Astrocyte (in vitro differentiated cells and primary cell): ENCODE results near the gene KLK5. TPM values are rescaled to one million over a fixed set of nuclear protein-coding genes. Genes with fewer than 3 reads are reported as not detected.

ENCODE experiments used
- DNase-seq: peaks from one replicate; pipeline ENCODE4 v3.0.0-alpha.2; 2010; ENCODE audit warnings: low read depth
- FAIRE-seq: peaks from 2 replicates; lab custom pipeline; 2011; peaks lifted over from hg19 to GRCh38; lab: Jason Lieb, UNC
- H2AFZ ChIP-seq: 2 replicates; pipeline ENCODE4 v1.6.0; 2012; ENCODE audit warnings: low read depth, low read length, inconsistent platforms
- H3K27ac ChIP-seq: 2 replicates; pipeline ENCODE4 v1.5.1; 2011; ENCODE audit warnings: low read depth, low read length, inconsistent platforms
- H3K27me3 ChIP-seq: 2 replicates; pipeline ENCODE4 v1.6.0; 2011; ENCODE audit warnings: low read length, inconsistent platforms; ENCODE audit not compliant: insufficient read depth
- H3K36me3 ChIP-seq: 2 replicates; pipeline ENCODE4 v1.5.1; 2011; ENCODE audit warnings: low read length, inconsistent platforms; ENCODE audit not compliant: insufficient read depth
- H3K4me1 ChIP-seq: 2 replicates; pipeline ENCODE4 v1.5.1; 2011; ENCODE audit warnings: low read length, inconsistent platforms; ENCODE audit not compliant: insufficient read depth
- H3K4me2 ChIP-seq: 2 replicates; pipeline ENCODE4 v1.6.0; 2012; ENCODE audit warnings: low read length, inconsistent platforms
- H3K4me3 ChIP-seq: 2 replicates; pipeline ENCODE4 v1.5.1; 2011; ENCODE audit warnings: low read depth, mild to moderate bottlenecking, low read length, inconsistent platforms; ENCODE audit not compliant: insufficient read depth
- H3K79me2 ChIP-seq: 2 replicates; pipeline ENCODE4 v1.6.0; 2012; ENCODE audit warnings: mild to moderate bottlenecking, low read length, inconsistent platforms; ENCODE audit not compliant: insufficient read depth
- H3K9ac ChIP-seq: 2 replicates; pipeline ENCODE4 v1.6.0; 2012; ENCODE audit warnings: mild to moderate bottlenecking, low read length, inconsistent platforms
- H3K9me3 ChIP-seq: 2 replicates; pipeline ENCODE4 v1.5.1; 2012; ENCODE audit warnings: low read depth, mild to moderate bottlenecking, low read length, inconsistent platforms; ENCODE audit not compliant: insufficient read depth
- H4K20me1 ChIP-seq: 2 replicates; pipeline ENCODE4 v1.6.0; 2012; ENCODE audit warnings: low read length, inconsistent platforms; ENCODE audit not compliant: insufficient read depth
- H3K27ac Mint-ChIP-seq: one replicate; pipeline ENCODE4 v1.8.0; 2021; ENCODE audit warnings: mild to moderate bottlenecking, mixed read lengths; ENCODE audit not compliant: unreplicated experiment
- H3K27me3 Mint-ChIP-seq: one replicate; pipeline ENCODE4 v1.8.0; 2021; ENCODE audit warnings: low read depth, mixed read lengths; ENCODE audit not compliant: unreplicated experiment
- H3K36me3 Mint-ChIP-seq: one replicate; pipeline ENCODE4 v1.8.0; 2021; ENCODE audit warnings: low read depth, mixed read lengths; ENCODE audit not compliant: unreplicated experiment
- H3K4me1 Mint-ChIP-seq: one replicate; pipeline ENCODE4 v1.8.0; 2021; ENCODE audit warnings: low read depth, mixed read lengths; ENCODE audit not compliant: unreplicated experiment
- H3K4me3 Mint-ChIP-seq: one replicate; pipeline ENCODE4 v1.8.0; 2021; ENCODE audit warnings: mild to moderate bottlenecking, moderate library complexity, mixed read lengths; ENCODE audit not compliant: unreplicated experiment
- H3K9me3 Mint-ChIP-seq: one replicate; pipeline ENCODE4 v1.8.0; 2021; ENCODE audit warnings: mild to moderate bottlenecking, mixed read lengths; ENCODE audit not compliant: unreplicated experiment
- EZH2 ChIP-seq: IDR thresholded peaks from 2 replicates; pipeline ENCODE4 v1.6.1; 2012; ENCODE audit warnings: mild to moderate bottlenecking, low read length, inconsistent platforms; ENCODE audit not compliant: insufficient read depth
- total RNA-seq: library from RNA; stranded (reverse); gene quantifications from 2 replicates; pipeline ENCODE4 v1.2.1, GENCODE V29; 2021
- TF ChIP-seq, protein P1 (sequence below): IDR thresholded peaks from 2 replicates; pipeline ENCODE4 v1.5.1; 2011; ENCODE audit warnings: low read depth, mild to moderate bottlenecking, inconsistent platforms, low read length, moderate library complexity; ENCODE audit not compliant: insufficient read depth

Gene KLK5
- total RNA-seq, 1 donor from 2014 or later, result not detected

DNA sequence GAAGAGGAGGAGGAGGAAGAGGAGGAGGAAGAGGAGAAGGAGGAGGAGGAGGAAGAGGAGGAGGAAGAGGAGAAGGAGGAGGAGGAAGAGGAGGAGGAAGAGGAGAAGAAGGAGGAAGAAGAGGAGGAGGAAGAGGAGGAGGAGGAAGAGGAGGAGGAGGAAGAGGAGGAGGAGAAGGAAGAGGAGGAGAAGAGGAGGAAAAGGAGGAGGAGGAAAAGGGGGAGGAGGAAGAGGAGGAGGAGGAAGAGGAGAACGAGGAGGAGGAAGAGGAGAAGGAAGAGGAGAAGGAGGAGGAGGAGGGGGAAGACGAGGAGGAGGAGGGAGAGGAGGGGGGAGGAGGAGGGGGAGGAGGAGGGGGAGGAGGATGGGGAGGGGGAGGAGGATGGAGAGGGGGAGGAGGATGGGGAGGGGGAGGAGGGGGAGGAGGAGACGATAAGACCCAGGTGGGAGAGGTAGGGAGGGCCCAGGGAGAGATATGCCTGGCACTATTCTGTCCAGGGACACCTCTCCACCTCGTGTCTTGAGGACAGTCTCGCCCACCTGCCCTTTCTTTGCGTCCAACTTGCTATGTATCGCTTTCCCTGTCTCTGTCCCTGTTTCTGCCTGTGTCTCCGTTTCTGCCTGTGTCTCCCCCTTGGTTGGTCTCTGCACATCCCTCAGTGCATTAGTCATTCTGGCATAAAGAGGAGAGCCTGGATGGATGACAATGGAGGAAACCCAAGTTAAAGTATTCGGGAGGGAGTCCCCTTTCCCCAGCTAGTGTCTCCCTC is 7.1 kb upstream of the KLK5 start:
- H3K36me3 ChIP-seq, result no peaks in the 10 kb centered on the region
- Mint-ChIP-seq H3K36me3 (no peaks in the 10 kb centered on the region), H3K9me3 (peaks cover 9% of the 10 kb centered on the region), H3K27me3 (peaks cover 32% of the 10 kb centered on the region), H3K4me3 (no peak overlapping the region), H3K4me1 (no peaks in the 10 kb centered on the region), H3K27ac (no peak overlapping the region)
- H3K4me1 ChIP-seq, result no peaks in the 10 kb centered on the region
- H4K20me1 ChIP-seq, result no peaks in the 10 kb centered on the region
- no peaks in the 10 kb centered on the region for H3K79me2 ChIP-seq
- no peak for DNase-seq
- TF ChIP-seq, protein P1, sequence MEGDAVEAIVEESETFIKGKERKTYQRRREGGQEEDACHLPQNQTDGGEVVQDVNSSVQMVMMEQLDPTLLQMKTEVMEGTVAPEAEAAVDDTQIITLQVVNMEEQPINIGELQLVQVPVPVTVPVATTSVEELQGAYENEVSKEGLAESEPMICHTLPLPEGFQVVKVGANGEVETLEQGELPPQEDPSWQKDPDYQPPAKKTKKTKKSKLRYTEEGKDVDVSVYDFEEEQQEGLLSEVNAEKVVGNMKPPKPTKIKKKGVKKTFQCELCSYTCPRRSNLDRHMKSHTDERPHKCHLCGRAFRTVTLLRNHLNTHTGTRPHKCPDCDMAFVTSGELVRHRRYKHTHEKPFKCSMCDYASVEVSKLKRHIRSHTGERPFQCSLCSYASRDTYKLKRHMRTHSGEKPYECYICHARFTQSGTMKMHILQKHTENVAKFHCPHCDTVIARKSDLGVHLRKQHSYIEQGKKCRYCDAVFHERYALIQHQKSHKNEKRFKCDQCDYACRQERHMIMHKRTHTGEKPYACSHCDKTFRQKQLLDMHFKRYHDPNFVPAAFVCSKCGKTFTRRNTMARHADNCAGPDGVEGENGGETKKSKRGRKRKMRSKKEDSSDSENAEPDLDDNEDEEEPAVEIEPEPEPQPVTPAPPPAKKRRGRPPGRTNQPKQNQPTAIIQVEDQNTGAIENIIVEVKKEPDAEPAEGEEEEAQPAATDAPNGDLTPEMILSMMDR, result no peak
- no peak for TF ChIP-seq EZH2
- peaks cover 6% of the 10 kb centered on the region for H3K9me3 ChIP-seq
- no peak overlapping the region for H2AFZ ChIP-seq
- no peaks in the 10 kb centered on the region for H3K27me3 ChIP-seq
- no peak overlapping the region for H3K9ac ChIP-seq
- no peak overlapping the region for H3K4me2 ChIP-seq
- H3K27ac ChIP-seq, result no peak overlapping the region
- H3K4me3 ChIP-seq, result no peak overlapping the region
- no peak for FAIRE-seq

DNA sequence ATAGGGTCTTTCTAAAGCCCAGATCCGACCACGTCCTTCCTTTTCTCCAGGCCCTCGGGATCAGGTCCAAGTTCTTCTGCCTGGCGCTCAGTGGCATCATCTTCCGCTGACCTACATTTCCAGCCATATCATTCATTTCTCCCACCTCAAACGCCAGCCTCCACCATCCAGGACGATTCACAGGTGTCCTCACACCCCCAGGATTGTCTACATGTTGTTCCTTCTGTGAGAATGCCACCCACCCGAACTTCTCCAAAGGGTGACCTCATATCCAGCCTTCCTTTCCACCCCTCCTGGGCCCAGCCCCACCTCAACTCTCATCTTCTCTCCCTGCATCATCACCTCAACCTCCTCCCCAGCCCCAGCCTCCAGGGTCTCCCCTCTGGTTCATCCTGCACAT is 4.7 kb upstream of the KLK5 start:
- no peak overlapping the region for H2AFZ ChIP-seq
- no peaks in the 10 kb centered on the region for H4K20me1 ChIP-seq
- Mint-ChIP-seq H3K27me3 (peaks cover 22% of the 10 kb centered on the region), H3K4me3 (no peak overlapping the region), H3K4me1 (no peaks in the 10 kb centered on the region), H3K27ac (no peak overlapping the region), H3K36me3 (no peaks in the 10 kb centered on the region), H3K9me3 (peaks cover 6% of the 10 kb centered on the region)
- H3K27ac ChIP-seq, result no peak overlapping the region
- H3K79me2 ChIP-seq, result no peaks in the 10 kb centered on the region
- FAIRE-seq (no peak), DNase-seq (no peak)
- no peak overlapping the region for H3K9ac ChIP-seq
- H3K4me2 ChIP-seq, result no peak overlapping the region
- H3K36me3 ChIP-seq, result no peaks in the 10 kb centered on the region
- H3K4me3 ChIP-seq, result no peak overlapping the region
- no peaks in the 10 kb centered on the region for H3K27me3 ChIP-seq
- H3K4me1 ChIP-seq, result no peaks in the 10 kb centered on the region
- TF ChIP-seq, protein P1, result no peak
- TF ChIP-seq EZH2, result no peak
- peaks cover 6% of the 10 kb centered on the region for H3K9me3 ChIP-seq

DNA sequence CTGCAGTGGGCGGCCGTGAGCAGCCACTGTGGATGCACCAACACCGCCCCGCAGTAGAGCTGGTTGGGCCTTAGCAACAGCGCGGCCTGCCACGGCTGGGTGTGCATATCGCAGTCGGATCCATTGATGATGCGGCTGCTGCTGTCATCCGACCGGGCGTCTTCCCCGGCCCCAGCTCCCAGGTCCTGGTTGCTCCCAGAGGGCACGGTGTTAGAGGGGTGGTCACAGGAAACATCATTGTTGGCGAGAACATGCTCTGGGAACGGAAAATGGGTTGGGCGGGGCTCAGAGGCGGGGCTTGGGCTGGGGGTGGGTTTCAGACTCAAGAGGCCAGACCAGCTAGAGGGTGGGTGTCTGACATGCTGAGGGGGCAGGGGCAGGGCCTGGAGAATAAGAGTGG is 3.0 kb downstream of the KLK5 start:
- no peaks in the 10 kb centered on the region for H3K79me2 ChIP-seq
- H4K20me1 ChIP-seq, result no peaks in the 10 kb centered on the region
- H3K4me1 ChIP-seq, result no peaks in the 10 kb centered on the region
- no peak overlapping the region for H3K4me3 ChIP-seq
- Mint-ChIP-seq H3K27ac (no peak overlapping the region), H3K9me3 (peaks cover 6% of the 10 kb centered on the region), H3K4me1 (no peaks in the 10 kb centered on the region), H3K4me3 (no peak overlapping the region), H3K36me3 (no peaks in the 10 kb centered on the region), H3K27me3 (peaks cover 26% of the 10 kb centered on the region)
- H3K27ac ChIP-seq, result no peak overlapping the region
- no peak overlapping the region for H3K4me2 ChIP-seq
- H3K27me3 ChIP-seq, result no peaks in the 10 kb centered on the region
- H2AFZ ChIP-seq, result no peak overlapping the region
- TF ChIP-seq EZH2, result no peak
- TF ChIP-seq, protein P1, result no peak
- H3K9ac ChIP-seq, result no peak overlapping the region
- no peaks in the 10 kb centered on the region for H3K9me3 ChIP-seq
- FAIRE-seq, result no peak
- H3K36me3 ChIP-seq, result no peaks in the 10 kb centered on the region
- DNase-seq, result no peak
